ENCODE measurements around the gene RGS10. TPM values are rescaled to one million over a fixed set of nuclear protein-coding genes. Genes with fewer than 3 reads are reported as not detected.
A peak's percentile ranks its signal among the peaks of the same experiment; 100 is the strongest.

The RGS10 gene
- polyA plus RNA-seq, 1 donor, result 63.1 TPM

DNA sequence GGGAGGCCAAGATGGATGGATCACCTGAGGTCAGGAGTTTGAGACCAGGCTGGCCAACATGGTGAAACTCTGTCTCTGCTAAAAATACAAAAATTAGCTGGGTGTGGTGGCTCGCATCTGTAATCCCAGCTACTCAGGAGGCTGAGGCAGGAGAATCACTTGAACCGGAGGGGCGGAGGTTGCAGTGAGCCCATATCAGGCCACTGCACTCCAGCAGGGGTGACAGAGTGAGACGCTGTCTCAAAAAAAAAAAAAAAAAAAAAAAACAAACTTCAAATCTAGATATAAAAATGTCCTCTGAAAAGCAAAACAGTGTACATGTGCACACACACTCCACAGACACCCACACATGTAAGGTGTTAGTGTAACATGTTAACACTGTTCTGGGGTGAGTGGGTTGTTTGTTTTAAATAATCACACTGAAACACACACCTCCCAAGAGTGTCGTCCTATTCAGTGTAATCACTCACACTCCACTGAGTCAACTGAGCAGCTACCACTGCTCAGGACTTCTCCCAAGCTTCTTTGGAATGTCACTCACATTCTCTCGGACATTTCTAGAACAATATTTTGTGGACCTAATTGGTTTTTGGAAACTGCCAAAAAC, 12.8 kb upstream of the RGS10 start:
- Histone ChIP-seq H3K27me3 (ENCODE audit: control insufficient read depth, insufficient read depth, low read length) (no peaks in the 10 kb centered on the region), H3K4me1 (ENCODE audit: control insufficient read depth, insufficient read depth, low read length) (no peaks in the 10 kb centered on the region), H3K4me3 (ENCODE audit: low read length) (no peak overlapping the region), H3K36me3 (ENCODE audit: control insufficient read depth, insufficient read depth, low read length) (no peaks in the 10 kb centered on the region), H3K27ac (ENCODE audit: low read length) (no peak overlapping the region), H3K9me3 (ENCODE audit: control insufficient read depth, low read depth, low read length) (peaks cover 4% of the 10 kb centered on the region)
- no peak for DNase-seq
- 43% methylated on average over 1 of the region's 6 CpGs for WGBS (ENCODE audit: insufficient coverage, low lambda C conversion rate)

DNA sequence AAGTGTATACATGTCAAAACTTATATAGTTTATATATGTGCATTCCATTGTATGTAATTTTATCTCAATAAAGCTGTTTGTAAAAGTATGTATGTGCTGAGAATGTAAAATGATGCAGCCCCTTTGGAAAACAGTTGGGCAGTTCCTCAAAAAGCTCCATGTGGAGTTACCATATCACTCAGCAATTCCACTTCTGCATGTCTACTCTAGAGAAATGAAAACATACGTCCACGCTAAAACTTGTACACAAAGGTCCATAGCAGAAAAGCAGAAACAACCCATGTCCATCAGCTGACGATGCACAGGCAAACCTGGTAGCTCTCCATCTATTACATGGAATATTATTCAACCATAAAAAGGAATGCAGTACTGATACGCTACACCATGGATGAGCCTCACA, 8.3 kb upstream of the RGS10 start:
- no peak for DNase-seq
- Histone ChIP-seq H3K27ac (ENCODE audit: low read length) (no peak overlapping the region), H3K4me1 (ENCODE audit: control insufficient read depth, insufficient read depth, low read length) (no peaks in the 10 kb centered on the region), H3K4me3 (ENCODE audit: low read length) (no peak overlapping the region), H3K27me3 (ENCODE audit: control insufficient read depth, insufficient read depth, low read length) (peaks cover 16% of the 10 kb centered on the region), H3K9me3 (ENCODE audit: control insufficient read depth, low read depth, low read length) (no peaks in the 10 kb centered on the region), H3K36me3 (ENCODE audit: control insufficient read depth, insufficient read depth, low read length) (no peaks in the 10 kb centered on the region)
- 100% methylated on average over 1 of the region's 4 CpGs for WGBS (ENCODE audit: insufficient coverage, low lambda C conversion rate)

DNA sequence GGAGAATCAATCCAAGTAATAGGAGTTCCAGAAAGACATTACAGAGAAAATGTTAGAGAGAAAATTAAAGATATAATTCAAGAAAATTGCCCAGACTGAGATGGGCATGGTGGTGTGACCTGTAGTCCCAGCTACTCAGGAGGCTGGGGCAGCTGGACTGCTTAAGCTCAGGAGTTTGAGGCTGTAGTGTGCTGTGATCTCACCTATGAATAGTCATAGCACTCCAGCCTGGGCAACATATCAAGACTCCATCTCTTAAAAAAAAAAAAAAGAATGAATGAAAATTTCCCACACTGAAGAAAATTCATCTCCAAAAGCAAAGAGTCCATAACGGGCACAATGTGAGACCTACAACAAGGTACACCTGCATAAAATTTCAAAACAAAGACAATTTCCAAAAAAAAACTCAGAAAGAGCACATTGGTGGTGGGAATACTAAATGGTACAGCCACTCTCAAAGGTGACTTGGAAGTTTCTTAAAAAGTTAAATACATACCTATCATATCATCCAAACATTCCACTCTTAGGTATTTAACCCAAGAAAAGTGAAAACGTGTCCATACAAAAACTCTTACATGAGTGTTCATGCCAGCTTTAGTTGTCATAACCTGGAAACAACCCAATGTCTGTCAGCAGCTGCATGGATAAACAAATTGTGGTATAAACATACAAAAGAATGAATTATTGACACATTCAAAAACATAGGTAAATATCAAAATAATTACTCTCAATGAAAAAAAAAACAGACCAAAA, 6.9 kb upstream of the RGS10 start:
- Histone ChIP-seq H3K4me3 (ENCODE audit: low read length) (no peak overlapping the region), H3K4me1 (ENCODE audit: control insufficient read depth, insufficient read depth, low read length) (no peaks in the 10 kb centered on the region), H3K27ac (ENCODE audit: low read length) (no peak overlapping the region), H3K36me3 (ENCODE audit: control insufficient read depth, insufficient read depth, low read length) (no peaks in the 10 kb centered on the region), H3K9me3 (ENCODE audit: control insufficient read depth, low read depth, low read length) (no peaks in the 10 kb centered on the region), H3K27me3 (ENCODE audit: control insufficient read depth, insufficient read depth, low read length) (peaks cover 24% of the 10 kb centered on the region)
- DNase-seq, result no peak
- no CpG with 5 or more reads among the region's 2 CpGs for WGBS (ENCODE audit: insufficient coverage, low lambda C conversion rate)

DNA sequence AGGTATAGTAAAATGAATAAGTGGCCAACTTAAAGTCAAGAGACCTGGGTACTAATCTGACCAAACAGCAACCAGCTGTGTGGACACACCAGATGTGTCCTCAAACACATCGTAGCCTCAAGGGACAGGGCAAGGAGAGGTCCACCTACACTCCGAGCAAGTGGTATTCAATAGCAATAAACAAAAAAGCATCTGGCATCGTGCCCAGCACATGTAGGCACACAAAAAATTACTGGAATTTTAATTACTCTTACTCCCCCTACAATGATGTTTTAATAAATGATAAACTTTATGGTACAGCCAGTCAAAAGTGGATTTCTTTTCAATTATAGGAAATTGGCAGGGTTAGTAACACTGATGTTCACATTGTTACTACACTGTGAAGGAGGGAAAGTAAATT, 3.5 kb upstream of the RGS10 start:
- no peak overlapping the region for H3K4me3 ChIP-seq (ENCODE audit: low read length)
- no peak for DNase-seq
- H3K27me3 ChIP-seq (ENCODE audit: control insufficient read depth, insufficient read depth, low read length), result peaks cover 50% of the 10 kb centered on the region
- WGBS (ENCODE audit: insufficient coverage, low lambda C conversion rate), result no CpG with 5 or more reads among the region's 3 CpGs
- peaks cover 3% of the 10 kb centered on the region for H3K9me3 ChIP-seq (ENCODE audit: control insufficient read depth, low read depth, low read length)
- peaks cover 4% of the 10 kb centered on the region for H3K4me1 ChIP-seq (ENCODE audit: control insufficient read depth, insufficient read depth, low read length)
- no peak overlapping the region for H3K27ac ChIP-seq (ENCODE audit: low read length)
- H3K36me3 ChIP-seq (ENCODE audit: control insufficient read depth, insufficient read depth, low read length), result no peaks in the 10 kb centered on the region

DNA sequence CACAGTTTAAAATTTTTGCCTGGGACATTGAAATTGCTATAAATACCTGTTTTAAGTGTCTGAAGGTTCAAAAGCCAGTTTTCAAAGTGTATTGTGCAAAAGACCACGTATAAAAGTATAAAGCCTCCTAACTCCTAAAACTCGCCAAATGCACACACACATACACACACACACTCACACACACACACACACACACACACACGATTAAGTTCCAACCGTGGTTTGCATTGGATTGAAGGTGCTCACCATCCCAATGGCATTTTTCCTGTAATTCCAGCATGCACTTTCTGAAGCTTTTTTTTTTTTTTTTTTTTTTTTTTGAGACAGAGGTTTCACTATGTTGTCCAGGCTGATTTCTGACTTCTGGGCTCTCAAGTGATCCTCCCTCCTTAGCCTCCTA, 2.8 kb upstream of the RGS10 start:
- peaks cover 54% of the 10 kb centered on the region for H3K27me3 ChIP-seq (ENCODE audit: control insufficient read depth, insufficient read depth, low read length)
- no peak for DNase-seq
- WGBS (ENCODE audit: insufficient coverage, low lambda C conversion rate), result no CpG with 5 or more reads among the region's 4 CpGs
- H3K4me3 ChIP-seq (ENCODE audit: low read length), result no peak overlapping the region
- no peak overlapping the region for H3K27ac ChIP-seq (ENCODE audit: low read length)
- peaks cover 4% of the 10 kb centered on the region for H3K4me1 ChIP-seq (ENCODE audit: control insufficient read depth, insufficient read depth, low read length)
- no peaks in the 10 kb centered on the region for H3K36me3 ChIP-seq (ENCODE audit: control insufficient read depth, insufficient read depth, low read length)
- peaks cover 3% of the 10 kb centered on the region for H3K9me3 ChIP-seq (ENCODE audit: control insufficient read depth, low read depth, low read length)

DNA sequence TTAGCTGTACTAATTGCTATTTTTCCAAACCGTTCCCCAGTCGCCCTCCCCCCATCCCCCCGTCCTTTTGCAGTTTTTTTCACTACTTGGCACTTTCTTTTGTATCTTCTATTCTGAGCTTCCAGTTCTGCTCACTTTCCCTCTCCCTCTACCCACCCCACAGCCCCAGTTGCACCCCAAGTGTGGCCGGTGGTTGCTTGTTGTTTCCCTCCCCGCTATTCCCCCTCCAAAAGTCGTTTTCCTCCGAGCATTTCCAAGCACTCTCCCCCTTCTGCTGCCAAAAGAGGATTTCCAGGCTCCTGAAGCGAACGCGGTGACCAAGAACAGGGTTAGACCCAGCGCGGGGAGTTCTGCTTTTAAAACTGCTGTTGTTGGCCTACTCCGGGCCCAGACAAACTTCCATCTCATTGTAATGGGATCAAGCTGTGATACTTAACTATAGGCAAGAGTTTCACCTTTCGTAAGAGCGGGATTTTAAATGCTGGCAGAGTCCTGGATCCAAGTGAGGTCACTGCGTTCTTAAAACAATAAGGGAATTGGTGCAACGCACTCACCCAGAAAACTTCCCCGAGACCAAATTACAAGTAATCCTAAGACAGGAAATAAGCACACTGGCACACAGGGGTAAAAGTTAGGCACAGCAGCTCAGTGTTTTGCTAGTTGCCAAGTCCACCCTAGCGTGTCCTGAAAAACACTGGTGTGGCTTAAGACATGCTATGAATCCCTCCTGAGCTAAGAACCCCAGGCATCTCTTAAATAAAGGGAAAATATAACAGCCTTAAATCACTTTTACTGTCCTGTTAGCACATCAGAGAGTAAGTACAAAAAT, 1.5 kb upstream of the RGS10 start:
- 40% methylated on average over 1 of the region's 19 CpGs for WGBS (ENCODE audit: insufficient coverage, low lambda C conversion rate)
- no peak overlapping the region for H3K27ac ChIP-seq (ENCODE audit: low read length)
- H3K27me3 ChIP-seq (ENCODE audit: control insufficient read depth, insufficient read depth, low read length), result peaks cover 61% of the 10 kb centered on the region
- H3K4me3 ChIP-seq (ENCODE audit: low read length), result peak overlapping the region; percentile 54
- no peaks in the 10 kb centered on the region for H3K36me3 ChIP-seq (ENCODE audit: control insufficient read depth, insufficient read depth, low read length)
- H3K4me1 ChIP-seq (ENCODE audit: control insufficient read depth, insufficient read depth, low read length), result peaks cover 4% of the 10 kb centered on the region
- DNase-seq, result no peak
- peaks cover 3% of the 10 kb centered on the region for H3K9me3 ChIP-seq (ENCODE audit: control insufficient read depth, low read depth, low read length)

DNA sequence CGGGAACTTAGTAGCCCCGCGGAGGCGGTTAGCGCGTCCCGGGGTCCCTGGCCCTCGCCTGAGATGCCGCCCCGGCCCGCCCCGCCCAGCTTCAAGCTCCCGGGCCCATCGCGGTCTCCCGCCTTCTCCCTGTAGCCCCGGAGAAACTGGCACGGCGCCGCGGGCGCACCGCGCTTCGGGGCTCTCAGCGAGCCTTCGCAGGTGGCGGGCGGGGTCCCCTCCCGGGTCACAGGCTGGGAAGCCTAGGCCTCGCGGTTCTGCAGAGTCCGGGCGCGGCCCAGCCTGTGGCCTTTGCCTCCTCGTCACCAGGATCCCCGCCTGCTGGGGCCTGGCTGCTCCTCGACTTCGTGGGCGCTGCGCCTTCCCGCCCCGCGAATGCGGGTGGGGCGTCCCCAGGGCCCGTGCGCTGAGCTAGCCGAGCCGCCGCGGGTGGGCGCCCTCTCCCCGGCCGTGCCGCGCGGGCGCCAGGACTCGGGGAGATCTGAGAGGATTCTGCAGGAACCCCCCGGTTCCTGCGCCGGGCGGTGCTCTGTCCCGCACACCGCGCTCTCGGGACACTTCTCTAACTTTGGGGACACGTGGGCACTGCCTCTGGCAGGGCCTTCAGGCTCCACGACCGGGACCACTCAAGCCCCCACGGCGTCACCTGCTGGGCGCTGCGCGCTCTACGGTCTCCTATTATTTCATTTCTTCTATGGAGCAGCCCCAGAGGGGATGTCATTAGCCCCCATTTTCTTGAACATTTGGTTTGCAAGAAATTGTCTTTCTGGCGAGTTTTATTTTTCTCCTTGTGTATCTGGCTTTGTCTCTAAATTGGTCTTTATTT, 682 bp upstream of the RGS10 start:
- DNase-seq, result peak; percentile 38 to 67
- Histone ChIP-seq H3K27me3 (ENCODE audit: control insufficient read depth, insufficient read depth, low read length) (peaks cover 54% of the 10 kb centered on the region), H3K27ac (ENCODE audit: low read length) (no peak overlapping the region), H3K36me3 (ENCODE audit: control insufficient read depth, insufficient read depth, low read length) (no peaks in the 10 kb centered on the region), H3K4me3 (ENCODE audit: low read length) (peak overlapping the region; percentile 54), H3K9me3 (ENCODE audit: control insufficient read depth, low read depth, low read length) (peaks cover 3% of the 10 kb centered on the region), H3K4me1 (ENCODE audit: control insufficient read depth, insufficient read depth, low read length) (peaks cover 4% of the 10 kb centered on the region)
- WGBS (ENCODE audit: insufficient coverage, low lambda C conversion rate), result 0% methylated on average over 1 of the region's 78 CpGs

DNA sequence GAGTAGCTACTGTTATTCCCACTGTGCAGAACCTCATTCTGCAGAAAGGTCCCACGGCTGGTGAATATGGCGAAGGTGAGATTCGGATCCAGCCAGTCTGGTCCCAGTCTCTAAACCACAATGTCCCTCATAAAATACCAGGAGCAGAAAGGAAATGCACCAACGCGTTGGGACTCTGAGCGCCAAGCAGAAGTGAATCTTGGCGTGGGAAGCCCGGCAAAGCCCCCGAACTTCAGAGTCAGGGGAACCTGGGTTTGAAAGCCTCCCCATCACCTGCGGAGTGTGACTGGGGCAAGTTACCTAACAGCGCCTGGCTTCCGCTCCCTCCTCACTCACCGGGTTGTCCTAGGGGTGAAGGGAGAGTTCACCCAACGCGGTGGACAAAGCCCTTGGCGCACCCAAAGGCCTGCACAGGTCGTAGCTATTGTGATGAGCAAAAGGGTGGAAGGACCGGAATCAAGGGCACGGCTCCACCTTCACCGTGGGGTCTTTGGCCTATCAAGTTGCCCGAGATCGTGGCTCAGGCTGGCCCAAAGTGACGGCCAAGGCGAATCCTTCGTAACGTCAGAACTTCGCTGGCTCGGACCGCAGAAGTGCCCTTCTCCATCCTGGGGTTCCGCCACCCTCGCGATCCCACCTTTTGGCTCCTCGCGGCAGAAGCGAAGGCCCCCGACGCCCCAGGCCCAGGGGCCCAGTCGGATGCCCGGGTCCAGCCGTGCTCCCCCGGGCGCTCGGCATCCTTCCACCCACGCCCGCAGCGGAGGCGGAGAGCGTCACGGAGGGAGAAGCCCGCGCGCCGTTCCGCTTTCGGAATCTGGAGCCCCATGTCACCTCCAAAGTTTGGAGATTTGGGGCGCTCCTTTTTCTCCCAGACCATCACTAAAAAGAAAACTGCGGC, 811 bp downstream of the RGS10 start:
- DNase-seq, result peak in 1 of 2 donors; percentile 26
- Histone ChIP-seq H3K36me3 (ENCODE audit: control insufficient read depth, insufficient read depth, low read length) (no peaks in the 10 kb centered on the region), H3K4me3 (ENCODE audit: low read length) (peak overlapping the region; percentile 54), H3K9me3 (ENCODE audit: control insufficient read depth, low read depth, low read length) (peaks cover 3% of the 10 kb centered on the region), H3K27ac (ENCODE audit: low read length) (peak overlapping the region; percentile 53), H3K27me3 (ENCODE audit: control insufficient read depth, insufficient read depth, low read length) (peaks cover 52% of the 10 kb centered on the region), H3K4me1 (ENCODE audit: control insufficient read depth, insufficient read depth, low read length) (peaks cover 4% of the 10 kb centered on the region)
- no CpG with 5 or more reads among the region's 57 CpGs for WGBS (ENCODE audit: insufficient coverage, low lambda C conversion rate)

DNA sequence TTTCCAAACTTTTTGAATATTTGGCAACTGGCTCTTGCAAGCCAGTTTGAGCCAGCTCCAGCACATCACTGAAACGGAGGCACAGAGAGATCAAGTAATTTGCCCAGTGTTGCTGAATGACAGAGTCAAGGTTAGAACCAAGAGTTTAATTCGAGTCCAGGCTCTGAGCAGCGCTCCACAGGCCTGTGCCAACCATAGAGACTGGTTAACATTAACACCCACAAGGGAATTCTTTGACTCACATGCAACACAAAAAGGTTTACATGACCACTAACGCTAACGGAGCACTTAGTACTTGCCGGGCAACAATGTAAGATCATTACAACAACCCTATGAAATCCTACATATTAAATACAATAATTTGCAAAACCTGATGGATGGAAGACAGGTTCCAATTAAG, 1.5 kb downstream of the RGS10 start:
- no peaks in the 10 kb centered on the region for H3K36me3 ChIP-seq (ENCODE audit: control insufficient read depth, insufficient read depth, low read length)
- DNase-seq, result no peak
- H3K4me3 ChIP-seq (ENCODE audit: low read length), result peak overlapping the region; percentile 54
- 20% methylated on average over 1 of the region's 6 CpGs for WGBS (ENCODE audit: insufficient coverage, low lambda C conversion rate)
- H3K27me3 ChIP-seq (ENCODE audit: control insufficient read depth, insufficient read depth, low read length), result peaks cover 51% of the 10 kb centered on the region
- peaks cover 3% of the 10 kb centered on the region for H3K9me3 ChIP-seq (ENCODE audit: control insufficient read depth, low read depth, low read length)
- H3K4me1 ChIP-seq (ENCODE audit: control insufficient read depth, insufficient read depth, low read length), result peaks cover 4% of the 10 kb centered on the region
- H3K27ac ChIP-seq (ENCODE audit: low read length), result no peak overlapping the region
